RPMI7951 (cell line): Measurements from ENCODE around the gene CCDC194. TPM values are rescaled to one million over a fixed set of nuclear protein-coding genes. Genes with fewer than 3 reads are reported as not detected.

Experiments used
- DNase-seq: peaks from one replicate; pipeline ENCODE4 v3.0.0-alpha.2; 2012; ENCODE audit warnings: low read depth
- total RNA-seq: library from RNA; depleted of rRNA; stranded (reverse); fragments of >200 nt; shearing (Covaris generic); gene quantifications from 2 replicates; pipeline ENCODE4 v1.2.3, GENCODE V29; 2014

The CCDC194 gene
- total RNA-seq, 1 experiment from 2014 or later = not detected

- DNase-seq = peak; percentile 93
Observed at GRCh38 chr19:17406046-17406886, 12.3 kb upstream of the CCDC194 start.

GRCh38 chr19:17405250-17406045 is 11.5 kb upstream of the CCDC194 start, which contains the start of gene BST2:
Gene BST2 (minus strand): TSS chr19:17405630. CDS start chr19:17405575, 55 bp downstream.
- DNase-seq = peak; percentile 94

DNA sequence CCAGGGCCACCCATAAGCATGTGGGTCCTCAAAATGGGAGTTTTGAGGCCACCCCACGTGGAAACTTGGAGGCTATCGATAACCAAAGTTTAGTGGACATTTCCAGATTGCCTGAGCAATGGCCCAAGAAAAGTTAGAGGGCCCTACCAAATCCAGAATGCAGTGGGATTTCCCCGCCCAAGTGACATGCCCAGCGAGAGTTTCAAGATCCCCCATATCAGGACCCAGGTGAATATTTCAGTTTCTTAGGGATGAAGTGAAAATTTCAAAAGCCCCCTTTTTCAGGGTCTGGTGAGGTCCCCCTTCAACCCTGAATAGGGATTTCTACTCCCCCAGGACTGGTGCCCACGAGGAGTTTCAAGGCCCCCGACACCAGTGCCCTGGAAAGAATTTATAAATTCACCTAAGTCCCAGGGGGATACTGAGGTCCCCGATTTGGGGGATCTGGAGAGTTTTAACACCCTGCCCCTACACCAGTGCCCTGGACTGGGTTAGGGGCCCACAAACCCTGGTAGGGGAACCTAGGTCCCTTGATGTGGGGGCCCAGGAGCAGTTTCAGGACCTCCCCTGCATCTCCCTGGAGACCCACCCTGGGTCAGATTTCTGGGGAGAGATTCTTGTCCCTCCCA is 10.7 kb upstream of the CCDC194 start:
- no peak for DNase-seq

GRCh38 chr19:17404015-17404414 is 10.0 kb upstream of the CCDC194 start:
- no peak for DNase-seq

- DNase-seq = no peak
Observed at GRCh38 chr19:17402982-17403855, 9.2 kb upstream of the CCDC194 start.

DNA sequence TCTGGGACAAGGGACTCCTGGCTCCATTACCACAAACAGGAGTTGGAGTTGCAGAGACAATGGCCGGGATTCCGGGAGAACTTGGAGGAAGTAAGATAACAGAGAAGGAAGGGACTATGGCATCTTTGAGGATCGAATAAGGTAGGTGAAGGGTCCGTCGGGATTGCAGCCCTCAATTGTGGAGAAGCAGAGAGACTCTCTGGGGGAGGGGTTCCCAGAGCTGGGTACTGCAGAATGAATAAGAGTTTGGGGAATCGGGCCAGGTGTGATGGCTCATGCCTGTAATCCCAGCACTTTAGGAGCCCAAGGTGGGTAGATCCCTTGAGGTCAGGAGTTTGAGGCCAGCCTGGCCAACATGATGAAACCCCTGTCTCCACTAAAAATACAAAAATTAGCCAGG is 7.6 kb upstream of the CCDC194 start:
- DNase-seq = no peak

DNA sequence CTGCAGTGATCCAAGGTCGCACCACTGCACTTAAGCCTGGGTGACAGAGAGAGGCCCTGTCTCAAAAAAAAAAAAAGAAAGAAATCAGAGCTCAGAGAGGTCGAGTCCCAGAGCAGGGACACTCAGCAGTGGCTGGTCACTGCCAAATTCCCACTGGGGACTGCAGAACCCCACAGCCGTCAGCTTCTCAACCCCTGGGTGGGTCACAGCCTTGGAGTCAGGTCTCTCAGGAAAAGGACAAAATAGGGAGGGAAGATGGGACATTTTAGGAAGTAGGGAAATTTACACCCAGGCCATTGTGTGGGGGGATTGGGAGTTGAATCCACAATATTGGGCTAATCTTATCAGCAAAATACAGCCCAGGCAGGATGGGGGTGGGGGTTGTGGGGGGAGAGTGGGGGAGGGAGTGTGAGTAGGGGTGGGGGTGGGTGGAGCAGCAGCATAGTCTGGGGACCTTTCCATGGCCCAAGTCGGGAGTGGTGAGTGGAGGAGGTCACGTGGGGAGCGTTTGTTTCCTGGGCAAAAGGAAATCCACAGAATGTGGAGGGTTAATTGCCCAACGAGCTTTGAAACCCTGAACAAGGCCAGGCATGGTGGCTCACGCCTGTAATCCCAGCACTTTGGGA is 5.0 kb upstream of the CCDC194 start:
- no peak for DNase-seq

DNA sequence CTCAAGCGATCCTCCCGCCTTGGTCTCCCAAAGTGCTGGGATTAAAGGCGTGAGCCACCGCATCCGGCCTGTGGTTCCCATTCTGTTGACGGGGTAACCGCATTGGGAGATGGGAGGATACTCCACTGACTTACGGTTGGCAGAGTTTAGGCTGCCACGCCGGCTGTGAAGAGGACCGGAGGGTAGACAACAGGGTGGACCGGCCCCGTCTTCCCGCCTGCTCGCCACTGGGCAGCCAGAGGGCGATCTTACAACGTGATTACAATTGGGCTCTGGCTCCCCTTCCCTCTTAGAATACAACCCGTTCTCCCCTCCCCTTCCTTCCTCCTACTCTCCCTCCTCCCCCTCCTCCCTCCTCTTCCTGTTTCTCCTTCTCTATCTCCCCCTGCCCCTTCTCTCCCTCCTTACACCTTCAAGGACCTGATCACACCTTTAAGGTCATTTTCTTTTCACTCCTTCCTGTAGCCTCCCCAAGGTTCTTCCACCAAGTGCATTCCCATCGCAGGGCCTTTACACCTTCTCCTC is 957 bp upstream of the CCDC194 start:
- DNase-seq = peak; percentile 60

DNA sequence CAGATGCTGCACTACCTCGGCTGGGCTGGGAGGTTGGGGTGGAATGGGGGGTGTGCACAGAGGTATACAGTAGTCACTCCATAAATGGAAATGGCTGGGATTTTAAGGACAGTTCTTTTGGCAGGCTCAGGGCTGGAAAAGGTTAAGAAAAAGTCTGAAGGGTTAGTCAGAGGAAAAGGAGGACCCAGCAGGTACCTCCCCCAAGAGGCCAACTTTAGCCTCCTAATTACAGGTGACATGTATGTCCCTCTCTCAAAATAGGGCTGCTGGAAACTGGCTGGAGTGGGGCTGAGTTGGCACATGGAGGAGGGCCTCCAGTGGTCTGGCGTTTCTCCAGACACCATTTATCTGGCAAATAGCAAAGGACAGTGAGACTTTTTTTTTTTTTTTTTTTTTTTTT is 994 bp downstream of the CCDC194 start:
- peak; percentile 71 for DNase-seq

- no peak for DNase-seq
Observed at GRCh38 chr19:17391371-17392151, 2.4 kb downstream of the CCDC194 start.

DNA sequence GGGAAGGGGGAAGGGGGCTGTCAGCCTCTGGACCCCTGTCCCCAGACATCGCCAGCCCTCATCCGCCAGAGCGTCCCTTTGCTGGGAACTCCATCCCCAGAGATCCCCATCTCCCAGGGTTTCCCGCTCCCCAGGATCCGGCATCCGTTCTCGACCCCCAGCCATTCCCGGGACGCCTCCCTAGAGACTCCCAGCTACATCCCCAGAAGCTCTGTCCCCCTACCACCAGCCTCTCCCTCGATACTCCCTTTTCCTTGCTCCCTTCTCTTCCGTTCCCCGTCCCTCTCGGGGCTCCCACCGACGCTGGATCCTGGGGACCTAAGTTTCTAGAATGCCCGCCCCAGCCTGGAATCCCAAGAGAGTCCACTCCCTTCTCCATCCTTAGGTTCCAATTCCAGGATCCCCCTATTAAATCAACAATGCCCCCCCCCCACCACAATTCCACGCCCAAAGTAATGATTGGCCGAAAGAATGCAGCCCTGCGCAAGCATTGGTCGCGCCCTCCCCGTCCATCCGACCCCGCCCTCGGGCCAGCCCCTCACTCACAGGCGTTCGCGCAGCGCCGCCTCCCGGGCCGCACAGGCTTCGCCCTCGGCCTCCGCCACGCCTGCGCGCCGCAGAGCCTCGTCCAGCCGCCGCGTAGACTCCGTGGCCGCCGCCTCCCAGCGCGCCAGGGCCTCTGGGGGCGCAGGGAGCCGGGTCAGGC is 3.2 kb downstream of the CCDC194 start:
- peak; percentile 93 for DNase-seq

- DNase-seq = no peak
Observed at GRCh38 chr19:17389957-17390664, 3.9 kb downstream of the CCDC194 start.

DNA sequence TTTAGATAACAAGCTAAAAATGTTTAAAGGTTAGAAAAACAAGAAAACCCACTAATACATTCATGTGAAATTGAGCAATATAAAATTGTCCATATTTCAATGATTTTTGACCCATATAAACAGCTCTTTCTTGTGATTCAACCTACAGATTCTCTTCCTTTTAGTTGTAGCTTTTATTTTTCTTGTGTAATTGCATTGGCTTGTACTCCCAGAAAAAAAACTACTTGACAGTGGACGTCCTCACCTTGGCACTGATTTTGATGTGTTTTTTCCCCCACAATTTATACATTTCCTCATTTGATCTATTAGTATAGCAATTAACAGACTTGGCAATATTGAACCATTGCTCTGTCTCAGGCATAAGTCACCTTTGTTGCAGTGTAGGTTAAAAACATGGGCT is 4.7 kb downstream of the CCDC194 start:
- no peak for DNase-seq

DNA sequence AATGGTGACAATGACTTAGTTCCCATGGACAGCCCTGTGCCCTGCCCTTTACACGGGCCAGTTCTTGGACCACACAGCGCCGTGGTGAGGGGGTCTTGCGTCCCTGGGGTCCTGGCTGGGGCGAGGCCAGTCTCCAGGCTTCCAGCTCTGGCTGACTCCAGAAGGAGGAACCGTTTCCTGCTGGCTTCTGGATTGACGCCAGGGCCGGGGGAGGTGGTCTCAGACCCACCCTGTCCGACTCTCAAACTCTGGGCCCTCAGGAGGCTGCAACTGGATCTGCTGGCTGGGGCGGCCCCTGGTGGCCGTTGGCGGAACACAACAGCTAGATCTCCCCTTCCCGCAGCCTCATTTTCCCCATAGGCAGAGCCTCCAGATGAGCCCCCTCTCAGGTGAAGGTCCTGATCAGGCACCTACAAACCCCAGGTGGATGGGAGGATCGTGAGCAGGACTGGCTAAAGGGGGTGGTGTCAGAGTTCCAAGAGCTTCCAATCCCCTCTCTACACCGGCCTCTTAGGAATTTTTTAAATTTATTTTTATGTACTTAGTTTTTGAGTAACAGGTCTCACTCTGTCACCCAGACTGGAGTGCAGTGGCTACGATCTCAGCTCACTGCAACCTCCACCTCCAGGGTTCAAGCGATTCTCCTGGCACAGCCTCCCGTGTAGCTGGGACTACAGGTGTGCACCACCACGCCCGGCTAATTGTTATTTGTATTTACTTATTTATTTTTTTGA is 8.0 kb downstream of the CCDC194 start:
- DNase-seq = peak; percentile 61

DNA sequence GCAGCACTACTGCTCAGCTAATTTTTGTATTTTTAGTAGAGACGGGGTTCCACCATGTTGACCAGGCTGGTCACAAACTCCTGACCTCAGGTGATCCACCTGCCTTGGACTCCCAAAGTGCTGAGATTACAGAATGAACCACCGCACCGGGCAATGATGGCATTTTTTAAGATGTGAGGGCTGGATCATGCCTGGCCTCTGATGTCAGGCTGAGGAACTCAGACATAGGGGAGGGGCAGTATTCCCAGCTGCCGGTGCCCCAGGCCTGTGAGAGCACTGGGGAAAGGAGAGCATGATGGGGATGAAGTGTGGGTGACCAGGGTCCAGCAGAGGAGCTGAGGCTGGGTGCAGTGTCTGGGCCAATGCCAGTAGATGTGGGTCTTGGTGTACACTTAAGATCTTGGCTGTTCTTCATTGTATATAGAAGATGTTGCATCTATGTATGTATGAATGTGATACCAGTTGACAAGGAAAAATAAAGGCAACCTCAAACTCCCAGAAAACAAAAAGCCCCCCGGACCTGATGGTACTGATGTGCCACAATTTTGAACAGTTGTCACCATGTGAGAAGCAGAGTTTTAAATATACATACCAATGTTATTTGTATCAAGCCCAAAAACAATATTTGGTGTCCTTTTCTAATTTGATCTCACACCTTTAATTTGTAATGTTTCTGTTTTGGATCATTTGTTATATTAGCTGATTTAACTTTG is 13.4 kb downstream of the CCDC194 start:
- DNase-seq = no peak

- no peak for DNase-seq
Observed at GRCh38 chr19:17379221-17379631, 14.8 kb downstream of the CCDC194 start.

- DNase-seq = no peak
Observed at GRCh38 chr19:17378271-17378670, 15.7 kb downstream of the CCDC194 start.
